Inferior parietal cortex (tissue), 1 donor: ENCODE data around the gene CALR.
"Not testable (repeated sequence)": the region's sequence is repeated elsewhere in the genome, so short reads cannot be mapped to it uniquely, and the experiment has no call there.

ENCODE experiments used
- DNase-seq: peaks from one replicate; pipeline ENCODE4 v3.0.0-alpha.2; 2016; ENCODE audit errors: extremely low spot score

Gene CALR

GRCh38 chr19:12952488-12953137 lies 14.2 kb downstream of the CALR start:
- no peak for DNase-seq

GRCh38 chr19:12953138-12953798 lies 14.9 kb downstream of the CALR start:
- no peak for DNase-seq

- no peak for DNase-seq
Measured at GRCh38 chr19:12953799-12954611, 15.6 kb downstream of the CALR start.

GRCh38 chr19:12954612-12954962 lies 16.2 kb downstream of the CALR start:
- DNase-seq: no peak

- not testable (repeated sequence) for DNase-seq
Measured at GRCh38 chr19:12955575-12955974, 17.2 kb downstream of the CALR start.

- DNase-seq: no peak
Measured at GRCh38 chr19:12955996-12956395, 17.6 kb downstream of the CALR start.

GRCh38 chr19:12956446-12957388 lies 18.3 kb downstream of the CALR start, which contains the start of gene GADD45GIP1:
TSS of gene GADD45GIP1 (minus strand) at chr19:12957223. CDS start at chr19:12957212, 11 bp downstream.
- peak; percentile 67 for DNase-seq

- not testable (repeated sequence) for DNase-seq
Measured at GRCh38 chr19:12957389-12957952, 19.1 kb downstream of the CALR start.

- DNase-seq: no peak
Measured at GRCh38 chr19:12959481-12959880, 21.1 kb downstream of the CALR start.

GRCh38 chr19:12965017-12965811 lies 26.8 kb downstream of the CALR start:
- DNase-seq: peak; percentile 76

GRCh38 chr19:12965812-12966135 lies 27.4 kb downstream of the CALR start:
- DNase-seq: no peak

GRCh38 chr19:12967907-12968306 lies 29.5 kb downstream of the CALR start:
- no peak for DNase-seq

- DNase-seq: no peak
Measured at GRCh38 chr19:12969292-12969988, 31.0 kb downstream of the CALR start, which contains the start of gene DAND5. TSS of gene DAND5 (plus strand) at chr19:12969576. CDS start at chr19:12969661, 85 bp downstream.

GRCh38 chr19:12970070-12970820 lies 31.8 kb downstream of the CALR start:
- no peak for DNase-seq

- DNase-seq: no peak
Measured at GRCh38 chr19:12973236-12973635, 34.8 kb downstream of the CALR start.

GRCh38 chr19:12974301-12975220 lies 36.2 kb downstream of the CALR start:
- no peak for DNase-seq

GRCh38 chr19:12975221-12975741 lies 36.9 kb downstream of the CALR start:
- no peak for DNase-seq

GRCh38 chr19:12976109-12976508 lies 37.7 kb downstream of the CALR start:
- not testable (repeated sequence) for DNase-seq
